ENCODE measurements around the gene CD209.

- TF ChIP-seq EZH2phosphoT487 (IDR thresholded peaks at IDR 0.05; ENCODE audit: insufficient read depth, low read depth) (no peak), EZH2 (IDR thresholded peaks at IDR 0.05; ENCODE audit: insufficient read depth, poor library complexity, severe bottlenecking) (no peak)
Measured at GRCh38 chr19:7739801-7740681, 7.3 kb downstream of the CD209 start.

Measured in GM23248 (cell line).